ENCODE data around the gene LGALS4.

DNA sequence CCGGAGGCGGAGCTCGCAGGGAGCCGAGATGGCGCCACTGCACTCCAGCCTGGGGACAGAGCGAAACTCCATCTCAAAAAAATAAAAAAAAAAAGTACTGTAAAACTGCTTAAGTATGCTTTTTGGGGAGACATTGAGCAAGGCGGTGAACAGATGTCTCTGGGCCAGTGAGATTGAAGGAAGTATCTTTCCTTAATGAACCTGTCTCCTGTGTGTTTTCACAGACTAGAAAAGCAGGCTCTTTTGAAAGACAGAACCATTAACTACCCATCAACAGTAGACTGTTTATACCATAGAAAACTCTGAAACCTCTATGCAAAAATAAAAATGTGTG is 20.3 kb upstream of the LGALS4 start:
- no peak for TF ChIP-seq CTCF (IDR thresholded peaks at IDR 0.05)
- TF ChIP-seq POLR2A (IDR thresholded peaks at IDR 0.05), result no peak
